Keratinocyte (primary cell): Measurements from ENCODE around the gene NT5DC4. TPM values are rescaled to one million over a fixed set of nuclear protein-coding genes. Genes with fewer than 3 reads are reported as not detected.
A peak's percentile ranks its signal among the peaks of the same experiment; 100 is the strongest.

ENCODE experiments used
- DNase-seq: peaks from one replicate; pipeline ENCODE4 v3.0.0-alpha.2; 2011; ENCODE audit warnings: low read depth, missing footprints, low spot score
- FAIRE-seq: peaks from 2 replicates; lab custom pipeline; 2011; peaks lifted over from hg19 to GRCh38; lab: Jason Lieb, UNC
- H2AFZ ChIP-seq: 2 replicates; pipeline ENCODE4 v1.6.0; 2012; ENCODE audit warnings: low read length, control low read depth, inconsistent platforms; ENCODE audit not compliant: control insufficient read depth
- H3K27ac ChIP-seq: 2 replicates; pipeline ENCODE4 v1.5.1; 2011; ENCODE audit warnings: low read length; ENCODE audit not compliant: control insufficient read depth, insufficient read depth
- H3K27me3 ChIP-seq: 3 replicates; pipeline ENCODE4 v1.6.0; 2011; ENCODE audit warnings: low read length; ENCODE audit not compliant: control insufficient read depth, insufficient read depth; ENCODE audit errors: extremely low read depth
- H3K36me3 ChIP-seq, 2 experiments: 2 replicates in 1 of 2; 3 replicates in 1 of 2; pipeline ENCODE4 v1.5.1; 2011; ENCODE audit warnings: low read length in 2 of 2, mild to moderate bottlenecking in 1 of 2; ENCODE audit not compliant: control insufficient read depth in 2 of 2, insufficient read depth in 2 of 2; ENCODE audit errors: extremely low read depth in 1 of 2
- H3K4me1 ChIP-seq: 3 replicates; pipeline ENCODE4 v1.5.1; 2011; ENCODE audit warnings: low read length; ENCODE audit not compliant: control insufficient read depth, insufficient read depth; ENCODE audit errors: extremely low read depth
- H3K4me2 ChIP-seq: 3 replicates; pipeline ENCODE4 v1.6.0; 2011; ENCODE audit warnings: low read depth, low read length; ENCODE audit not compliant: control insufficient read depth, insufficient read depth; ENCODE audit errors: extremely low read depth
- H3K4me3 ChIP-seq, 3 experiments: fragments of 200-600 bp in 1 of 3; sonication (generic) in 1 of 3; 2 replicates in 2 of 3; 3 replicates in 1 of 3; pipeline ENCODE4 v1.5.1; 2011 to 2016; ENCODE audit warnings: low read length in 3 of 3, mild to moderate bottlenecking in 3 of 3, control low read depth in 2 of 3, inconsistent platforms in 1 of 3, low read depth in 1 of 3, mixed read lengths in 1 of 3, mixed run types in 1 of 3, moderate library complexity in 1 of 3; ENCODE audit not compliant: control insufficient read depth in 2 of 3, insufficient read depth in 2 of 3; ENCODE audit errors: extremely low read depth in 1 of 3
- H3K79me2 ChIP-seq: 2 replicates; pipeline ENCODE4 v1.6.0; 2012; ENCODE audit warnings: low read length; ENCODE audit not compliant: control insufficient read depth, insufficient read depth
- H3K9ac ChIP-seq: 3 replicates; pipeline ENCODE4 v1.6.0; 2011; ENCODE audit warnings: low read length; ENCODE audit not compliant: control insufficient read depth, insufficient read depth; ENCODE audit errors: extremely low read depth
- H3K9me1 ChIP-seq: 3 replicates; pipeline ENCODE4 v1.6.0; 2011; ENCODE audit warnings: low read length; ENCODE audit not compliant: control insufficient read depth, insufficient read depth; ENCODE audit errors: extremely low read depth
- H3K9me3 ChIP-seq: 2 replicates; pipeline ENCODE4 v1.5.1; 2012; ENCODE audit warnings: low read depth, low read length; ENCODE audit not compliant: control insufficient read depth
- H4K20me1 ChIP-seq: 3 replicates; pipeline ENCODE4 v1.6.0; 2011; ENCODE audit warnings: low read length; ENCODE audit not compliant: control insufficient read depth, insufficient read depth; ENCODE audit errors: extremely low read depth
- CTCF ChIP-seq, 3 experiments: IDR thresholded peaks in 1 of 3; conservative IDR thresholded peaks in 1 of 3; optimal IDR thresholded peaks in 1 of 3; 2 replicates in 2 of 3; 3 replicates in 1 of 3; pipeline versions ENCODE3 to v1.5.1; 2011; ENCODE audit warnings: low read length in 3 of 3, mild to moderate bottlenecking in 3 of 3, moderate library complexity in 2 of 3, control low read depth in 1 of 3, inconsistent platforms in 1 of 3; ENCODE audit not compliant: insufficient read depth in 2 of 3; ENCODE audit errors: extremely low read depth in 1 of 3
- EZH2 ChIP-seq: IDR thresholded peaks from one replicate; pipeline ENCODE4 v1.6.1; 2012; ENCODE audit warnings: inconsistent platforms, mild to moderate bottlenecking, low read length, moderate library complexity
- dilution Hi-C: fragments of 300-500 bp; cut with MboI; formaldehyde crosslinking; loops from one replicate; pipeline ENCODE4 v1.7.0; 2020; ENCODE audit warnings: low sequenced_read_pairs; ENCODE audit not compliant: extremely low pct_ligation_motif_present
- polyA plus RNA-seq, 5 experiments: library from polyadenylated mRNA; depleted of rRNA in 3 of 5; stranded (reverse) in 3 of 5; stranded (forward) in 1 of 5; unstranded in 1 of 5; fragments of >200 nt; gene quantifications; 1 replicate in 1 of 5; 2 replicates in 3 of 5; 3 replicates in 1 of 5; pipeline versions ENCODE4 v1.2.1 to v1.2.3, GENCODE V29; 2011 to 2012; ENCODE audit warnings: missing spikeins in 2 of 5, low read depth in 1 of 5, low replicate concordance in 1 of 5

The NT5DC4 gene
- polyA plus RNA-seq, 1 donor (not counting 4 experiments of a cell fraction or from before 2014, with no cell fraction given), result 1.00 TPM

GRCh38 chr2:112726487-112727190 is 5.8 kb downstream of the NT5DC4 start:
- Histone ChIP-seq H3K27ac (peak overlapping the region; percentile 59), H3K36me3 (no peaks in the 10 kb centered on the region), H3K4me2 (no peak overlapping the region), H3K4me1 (peaks cover 13% of the 10 kb centered on the region), H3K4me3 (no peak overlapping the region), H4K20me1 (no peaks in the 10 kb centered on the region), H3K9ac (peak overlapping the region; percentile 48), H3K79me2 (no peaks in the 10 kb centered on the region), H3K9me1 (no peaks in the 10 kb centered on the region), H3K27me3 (no peaks in the 10 kb centered on the region), H2AFZ (peak overlapping the region; percentile 30), H3K9me3 (no peaks in the 10 kb centered on the region)
- FAIRE-seq (peak; percentile 92), DNase-seq (peak; percentile 90)
- dilution Hi-C loops, result no loop called here
- TF ChIP-seq EZH2, result no peak
- TF ChIP-seq CTCF (optimal IDR thresholded peaks at IDR 0.05 in 1 of 3, IDR thresholded peaks at IDR 0.05 in 1 of 3, conservative IDR thresholded peaks at IDR 0.05 in 1 of 3; ENCODE audit: extremely low read depth in 1 of 3, insufficient read depth in 2 of 3, low read length in 3 of 3), result peak in 2 of 3 experiments; percentile 97

GRCh38 chr2:112727276-112728028 is 6.6 kb downstream of the NT5DC4 start:
- Histone ChIP-seq H3K79me2 (no peaks in the 10 kb centered on the region), H4K20me1 (no peaks in the 10 kb centered on the region), H3K27me3 (no peaks in the 10 kb centered on the region), H3K36me3 (no peaks in the 10 kb centered on the region), H3K9ac (no peak overlapping the region), H3K9me1 (no peaks in the 10 kb centered on the region), H2AFZ (no peak overlapping the region), H3K4me1 (peaks cover 13% of the 10 kb centered on the region), H3K4me2 (no peak overlapping the region), H3K4me3 (no peak overlapping the region), H3K27ac (no peak overlapping the region), H3K9me3 (no peaks in the 10 kb centered on the region)
- TF ChIP-seq EZH2, result no peak
- TF ChIP-seq CTCF (optimal IDR thresholded peaks at IDR 0.05 in 1 of 3, IDR thresholded peaks at IDR 0.05 in 1 of 3, conservative IDR thresholded peaks at IDR 0.05 in 1 of 3; ENCODE audit: extremely low read depth in 1 of 3, insufficient read depth in 2 of 3, low read length in 3 of 3), result no peak
- DNase-seq (no peak), FAIRE-seq (no peak)
- dilution Hi-C loops, result no loop called here
